ENCODE data around the gene SYT1. TPM values are rescaled to one million over a fixed set of nuclear protein-coding genes. Genes with fewer than 3 reads are reported as not detected.

SYT1 gene
- total RNA-seq, 1 experiment from 2014 or later, result 15.8 TPM

DNA sequence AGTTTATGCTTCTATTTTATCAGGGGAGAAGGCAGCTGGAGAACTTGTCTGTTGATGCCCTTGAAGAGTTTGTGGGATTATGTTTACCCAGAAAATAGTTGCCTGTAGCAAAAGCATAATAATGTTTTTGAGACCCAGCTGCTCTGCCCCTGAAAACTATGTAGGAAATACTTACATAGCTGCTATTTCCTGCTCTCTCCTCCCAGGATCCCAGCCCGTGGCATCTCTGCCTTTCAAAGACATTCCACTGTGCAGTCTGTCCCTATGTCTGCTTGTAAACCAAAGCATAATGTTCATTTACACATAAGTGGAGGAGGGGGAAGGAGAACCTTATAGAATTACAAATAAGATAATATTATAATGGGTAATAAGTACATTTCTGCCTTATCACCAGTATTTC lies 198.7 kb downstream of the SYT1 start:
- Histone ChIP-seq H2BK120ac (ENCODE audit: low read depth, low read length, poor library complexity, severe bottlenecking) (no peak overlapping the region), H2BK12ac (ENCODE audit: insufficient read length, low read depth, low read length) (no peak overlapping the region), H2BK5ac (ENCODE audit: insufficient read length, low read length) (no peak overlapping the region), H3K23me2 (ENCODE audit: insufficient read length, low read depth, low read length, poor library complexity, severe bottlenecking) (no peaks in the 10 kb centered on the region), H2AK5ac (ENCODE audit: insufficient read length, low read length) (no peak overlapping the region), H2AFZ (ENCODE audit: low read length) (no peak overlapping the region), H3K79me2 (ENCODE audit: insufficient read depth, low read length) (no peaks in the 10 kb centered on the region), H3K4ac (ENCODE audit: low read depth, low read length) (no peak overlapping the region), H3K18ac (ENCODE audit: insufficient read length, low read depth, low read length) (no peak overlapping the region), H3K14ac (ENCODE audit: insufficient read depth, low read length) (no peak overlapping the region), H3K27ac (ENCODE audit: insufficient read length, low read depth, low read length) (no peak overlapping the region), H3K4me2 (ENCODE audit: insufficient read depth, insufficient read length, low read length) (no peak overlapping the region), H4K20me1 (ENCODE audit: control insufficient read depth, insufficient read depth, insufficient read length) (no peaks in the 10 kb centered on the region), H3K4me1 (ENCODE audit: insufficient read depth, low read length) (peaks cover 4% of the 10 kb centered on the region; the same call in 1 of the 2 replicates), H4K5ac (ENCODE audit: insufficient read length, low read depth, low read length) (no peak overlapping the region), H4K8ac (replicated peaks; ENCODE audit: insufficient read length, low read depth, low read length) (no peak overlapping the region), H3K23ac (ENCODE audit: insufficient read length, low read depth, low read length) (no peak overlapping the region), H4K91ac (ENCODE audit: insufficient read length, low read depth, low read length) (no peak overlapping the region), H2BK20ac (ENCODE audit: low read depth, low read length, poor library complexity, severe bottlenecking) (no peak overlapping the region), H3K79me1 (ENCODE audit: insufficient read depth, low read depth, low read length, poor library complexity, severe bottlenecking) (no peaks in the 10 kb centered on the region), H3K56ac (ENCODE audit: insufficient read length, low read depth, low read length) (no peak overlapping the region), H3T11ph (ENCODE audit: low read length) (no peak overlapping the region), H2BK15ac (ENCODE audit: low read depth, low read length) (no peak overlapping the region), H3K9ac (ENCODE audit: extremely low read depth, insufficient read length, low read length) (no peak overlapping the region), H3K27me3 (ENCODE audit: insufficient read depth, low read length) (no peaks in the 10 kb centered on the region), H3K9me3 (ENCODE audit: control insufficient read depth, low read depth, low read length) (no peaks in the 10 kb centered on the region)
- DNase-seq, result no peak
- Mint-ChIP-seq H3K4me3 (no peak overlapping the region), H3K27me3 (ENCODE audit: low read depth) (no peaks in the 10 kb centered on the region), H3K27ac (peak overlapping the region in 2 of 3 experiments; percentile 52 to 53; a peak in 2 of 7 replicates), H3K4me1 (peaks cover 26 to 28% of the 10 kb centered on the region in 2 experiments), H3K9me3 (no peaks in the 10 kb centered on the region), H3K36me3 (ENCODE audit: insufficient read depth in 1 of 3, low read depth in 3 of 3) (no peaks in the 10 kb centered on the region)
- WGBS (ENCODE audit: extremely low coverage, insufficient read length, low lambda C conversion rate), result no CpG with 5 or more reads among the region's 1 CpG
- TF ChIP-seq, protein P1, sequence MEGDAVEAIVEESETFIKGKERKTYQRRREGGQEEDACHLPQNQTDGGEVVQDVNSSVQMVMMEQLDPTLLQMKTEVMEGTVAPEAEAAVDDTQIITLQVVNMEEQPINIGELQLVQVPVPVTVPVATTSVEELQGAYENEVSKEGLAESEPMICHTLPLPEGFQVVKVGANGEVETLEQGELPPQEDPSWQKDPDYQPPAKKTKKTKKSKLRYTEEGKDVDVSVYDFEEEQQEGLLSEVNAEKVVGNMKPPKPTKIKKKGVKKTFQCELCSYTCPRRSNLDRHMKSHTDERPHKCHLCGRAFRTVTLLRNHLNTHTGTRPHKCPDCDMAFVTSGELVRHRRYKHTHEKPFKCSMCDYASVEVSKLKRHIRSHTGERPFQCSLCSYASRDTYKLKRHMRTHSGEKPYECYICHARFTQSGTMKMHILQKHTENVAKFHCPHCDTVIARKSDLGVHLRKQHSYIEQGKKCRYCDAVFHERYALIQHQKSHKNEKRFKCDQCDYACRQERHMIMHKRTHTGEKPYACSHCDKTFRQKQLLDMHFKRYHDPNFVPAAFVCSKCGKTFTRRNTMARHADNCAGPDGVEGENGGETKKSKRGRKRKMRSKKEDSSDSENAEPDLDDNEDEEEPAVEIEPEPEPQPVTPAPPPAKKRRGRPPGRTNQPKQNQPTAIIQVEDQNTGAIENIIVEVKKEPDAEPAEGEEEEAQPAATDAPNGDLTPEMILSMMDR (conservative IDR thresholded peaks at IDR 0.05), result no peak

Data from H9 (cell line).